Gastrocnemius medialis (tissue), 4 donors: Measurements from ENCODE around the gene MESP2.

Source experiments
- POLR2A ChIP-seq, 2 donors: fragments of 450-650 bp; IDR thresholded peaks; one replicate each; pipeline ENCODE4 v1.6.1; 2017; ENCODE audit warnings: antibody characterized with exemption in 2 of 2, mild to moderate bottlenecking in 2 of 2, moderate library complexity in 2 of 2
- TF ChIP-seq, protein P1 (sequence below), 5 experiments: fragments of 450-650 bp in 3 of 5; fragments of 200-600 bp in 2 of 5; sonication (generic) in 2 of 5; IDR thresholded peaks in 4 of 5; conservative IDR thresholded peaks in 1 of 5; 1 replicate in 4 of 5; 2 replicates in 1 of 5; pipeline ENCODE4 v1.5.1; 2016 to 2019; ENCODE audit warnings: antibody characterized with exemption in 5 of 5, mild to moderate bottlenecking in 3 of 5, moderate library complexity in 3 of 5

DNA sequence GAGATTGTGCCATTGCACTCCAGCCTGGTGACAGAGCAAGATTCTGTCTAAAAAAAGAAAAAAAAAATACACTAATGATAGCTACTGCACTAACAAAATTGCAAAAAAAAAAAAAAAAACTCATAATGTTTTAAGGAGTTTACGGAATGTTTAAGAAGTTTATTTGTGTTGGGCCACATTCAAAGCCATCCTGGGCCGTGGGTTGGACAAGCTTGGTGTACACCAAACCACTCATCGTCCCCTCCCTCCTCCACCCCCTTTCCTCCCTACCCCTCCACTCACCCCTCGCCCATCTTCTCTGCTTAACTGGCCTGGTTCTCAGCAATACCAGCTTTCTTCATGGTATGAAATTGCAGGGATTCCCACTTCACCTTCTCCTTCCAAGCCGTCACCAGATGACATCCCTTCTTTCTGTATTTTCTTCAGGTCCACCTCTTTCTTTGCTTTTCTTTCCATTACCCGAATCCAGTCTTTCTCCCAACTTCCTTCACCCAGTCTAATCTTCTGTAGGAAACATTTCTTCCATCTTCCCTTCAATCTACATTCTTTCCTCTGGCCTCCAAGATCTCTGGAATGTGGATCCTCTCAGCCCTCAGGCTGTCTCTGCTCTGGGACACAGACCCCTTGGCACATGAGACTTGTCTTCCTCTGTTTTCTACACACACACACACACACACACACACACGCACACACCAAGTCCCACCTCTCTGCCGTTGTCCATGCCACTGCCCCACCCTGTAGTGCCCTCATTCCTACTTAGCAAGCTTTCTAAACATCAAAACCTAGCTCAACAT lies 21.6 kb upstream of the MESP2 start:
- TF ChIP-seq POLR2A (IDR thresholded peaks at IDR 0.05): no peak
- TF ChIP-seq, protein P1, sequence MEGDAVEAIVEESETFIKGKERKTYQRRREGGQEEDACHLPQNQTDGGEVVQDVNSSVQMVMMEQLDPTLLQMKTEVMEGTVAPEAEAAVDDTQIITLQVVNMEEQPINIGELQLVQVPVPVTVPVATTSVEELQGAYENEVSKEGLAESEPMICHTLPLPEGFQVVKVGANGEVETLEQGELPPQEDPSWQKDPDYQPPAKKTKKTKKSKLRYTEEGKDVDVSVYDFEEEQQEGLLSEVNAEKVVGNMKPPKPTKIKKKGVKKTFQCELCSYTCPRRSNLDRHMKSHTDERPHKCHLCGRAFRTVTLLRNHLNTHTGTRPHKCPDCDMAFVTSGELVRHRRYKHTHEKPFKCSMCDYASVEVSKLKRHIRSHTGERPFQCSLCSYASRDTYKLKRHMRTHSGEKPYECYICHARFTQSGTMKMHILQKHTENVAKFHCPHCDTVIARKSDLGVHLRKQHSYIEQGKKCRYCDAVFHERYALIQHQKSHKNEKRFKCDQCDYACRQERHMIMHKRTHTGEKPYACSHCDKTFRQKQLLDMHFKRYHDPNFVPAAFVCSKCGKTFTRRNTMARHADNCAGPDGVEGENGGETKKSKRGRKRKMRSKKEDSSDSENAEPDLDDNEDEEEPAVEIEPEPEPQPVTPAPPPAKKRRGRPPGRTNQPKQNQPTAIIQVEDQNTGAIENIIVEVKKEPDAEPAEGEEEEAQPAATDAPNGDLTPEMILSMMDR (IDR thresholded peaks at IDR 0.05 in 4 of 5, conservative IDR thresholded peaks at IDR 0.05 in 1 of 5): no peak
